GM19328 (cell line): ENCODE data around the gene KCTD15.

Source experiments
- ATAC-seq: cut with Tn5 transposase; IDR thresholded peaks from one replicate; pipeline ENCODE4 v1.9.1; 2021; ENCODE audit warnings: mild to moderate bottlenecking, moderate library complexity; ENCODE audit not compliant: unreplicated experiment

KCTD15 gene

GRCh38 chr19:33795370-33796163 lies 1.1 kb upstream of the KCTD15 start:
- no peak for ATAC-seq

GRCh38 chr19:33797802-33798671 lies 1.4 kb downstream of the KCTD15 start:
- no peak for ATAC-seq

DNA sequence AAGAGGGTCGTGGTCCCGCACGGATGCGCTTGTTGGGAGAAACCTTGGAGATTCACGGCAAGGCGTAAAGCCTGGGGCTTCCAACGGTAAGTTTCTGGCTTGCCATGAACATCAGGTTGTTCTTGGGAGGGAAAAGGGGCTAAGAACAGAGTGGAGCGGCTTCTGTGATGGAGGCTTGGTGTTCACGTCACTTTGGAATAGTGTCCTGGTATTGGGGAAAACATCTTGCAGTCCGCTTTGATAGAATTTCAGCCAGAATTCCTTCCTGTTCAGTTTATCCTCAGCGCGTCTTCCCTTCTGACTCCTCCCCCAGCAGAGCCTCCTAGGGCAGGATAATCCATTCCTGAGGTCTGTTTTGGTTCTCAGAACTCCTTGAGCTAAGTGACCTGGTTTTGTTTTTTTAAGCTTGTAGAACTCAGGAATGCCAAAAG lies 2.0 kb downstream of the KCTD15 start:
- no peak for ATAC-seq

- ATAC-seq, result no peak
Measured at GRCh38 chr19:33799476-33799875, 2.8 kb downstream of the KCTD15 start.

GRCh38 chr19:33800012-33800680 lies 3.5 kb downstream of the KCTD15 start:
- no peak for ATAC-seq

- no peak for ATAC-seq
Measured at GRCh38 chr19:33801411-33801810, 4.7 kb downstream of the KCTD15 start.

- no peak for ATAC-seq
Measured at GRCh38 chr19:33802001-33802400, 5.3 kb downstream of the KCTD15 start.

GRCh38 chr19:33802801-33803200 lies 6.1 kb downstream of the KCTD15 start:
- ATAC-seq, result no peak

GRCh38 chr19:33803383-33803782 lies 6.7 kb downstream of the KCTD15 start:
- ATAC-seq, result no peak

GRCh38 chr19:33804021-33804799 lies 7.5 kb downstream of the KCTD15 start:
- ATAC-seq, result no peak

- no peak for ATAC-seq
Measured at GRCh38 chr19:33805313-33805712, 8.6 kb downstream of the KCTD15 start.

DNA sequence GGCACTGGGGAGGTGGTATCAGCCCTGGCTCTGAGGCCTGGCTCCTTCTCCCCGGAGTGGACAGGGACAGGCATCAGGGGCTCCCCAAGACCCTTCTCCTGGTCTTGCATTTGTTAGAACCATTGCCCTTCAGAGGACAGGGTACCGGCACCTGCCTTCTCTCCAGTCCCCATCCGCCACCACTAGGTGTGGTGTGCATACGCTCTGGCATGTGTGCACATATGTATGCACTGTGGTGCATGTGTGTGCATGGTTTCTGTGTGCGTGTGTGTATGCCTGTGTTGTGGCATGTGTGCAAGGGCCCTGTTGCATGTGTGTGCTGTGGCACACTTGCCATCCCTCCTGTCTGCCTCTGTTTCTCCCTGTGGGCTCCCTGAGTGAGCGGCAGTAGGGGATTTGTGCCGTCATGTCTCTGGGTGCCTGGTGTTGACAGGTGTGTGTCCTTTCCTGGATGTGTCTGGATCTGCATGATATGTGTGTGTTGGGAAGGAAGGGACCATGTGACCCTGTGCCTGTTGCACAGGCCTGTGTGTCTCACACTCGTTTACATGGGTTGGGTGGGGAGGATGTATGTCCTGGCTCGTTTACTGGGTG lies 9.3 kb downstream of the KCTD15 start:
- ATAC-seq, result no peak

DNA sequence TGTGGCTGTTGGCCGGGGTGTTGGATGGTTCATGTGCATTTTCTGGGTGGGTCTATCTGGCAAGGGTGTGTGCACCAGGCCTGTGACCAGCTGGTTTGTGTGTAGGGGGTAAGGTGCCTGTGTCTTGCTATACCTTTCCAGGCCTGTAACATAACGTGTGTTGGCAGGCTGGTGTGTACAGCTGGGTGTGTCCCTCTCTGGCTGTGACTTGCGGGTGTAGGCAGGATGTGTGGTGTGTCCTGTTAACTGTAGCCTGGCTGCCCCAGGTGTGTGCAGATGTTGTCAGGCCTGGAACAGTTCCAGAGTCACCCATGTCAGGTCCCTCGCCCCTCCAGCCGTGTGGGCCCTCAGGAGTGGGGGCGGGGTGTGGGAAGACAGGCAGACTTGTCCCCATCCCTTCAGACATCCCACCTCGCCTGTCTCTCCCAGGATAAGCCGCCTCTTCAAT lies 9.8 kb downstream of the KCTD15 start:
- ATAC-seq, result no peak

GRCh38 chr19:33808399-33808798 lies 11.7 kb downstream of the KCTD15 start:
- ATAC-seq, result no peak

DNA sequence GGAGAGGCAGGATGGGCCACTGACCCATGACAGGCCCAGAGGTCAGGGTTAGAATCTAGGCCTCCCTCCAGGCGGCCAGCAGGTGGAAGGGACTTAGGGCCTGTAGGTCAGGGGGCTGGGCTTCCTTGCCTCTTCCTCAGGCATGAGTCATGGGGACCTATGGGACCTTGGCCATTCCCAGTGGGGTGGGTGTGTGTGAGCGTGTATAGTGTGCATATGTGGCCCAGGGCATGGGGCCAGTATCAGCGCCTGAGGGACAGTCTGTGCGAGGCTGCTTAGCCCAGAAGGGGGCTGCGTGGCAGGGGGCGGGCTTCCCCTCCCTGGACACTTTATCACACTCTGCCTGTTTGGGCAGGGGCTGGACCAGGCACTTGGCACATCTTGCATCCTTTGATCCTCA lies 13.3 kb downstream of the KCTD15 start:
- no peak for ATAC-seq

DNA sequence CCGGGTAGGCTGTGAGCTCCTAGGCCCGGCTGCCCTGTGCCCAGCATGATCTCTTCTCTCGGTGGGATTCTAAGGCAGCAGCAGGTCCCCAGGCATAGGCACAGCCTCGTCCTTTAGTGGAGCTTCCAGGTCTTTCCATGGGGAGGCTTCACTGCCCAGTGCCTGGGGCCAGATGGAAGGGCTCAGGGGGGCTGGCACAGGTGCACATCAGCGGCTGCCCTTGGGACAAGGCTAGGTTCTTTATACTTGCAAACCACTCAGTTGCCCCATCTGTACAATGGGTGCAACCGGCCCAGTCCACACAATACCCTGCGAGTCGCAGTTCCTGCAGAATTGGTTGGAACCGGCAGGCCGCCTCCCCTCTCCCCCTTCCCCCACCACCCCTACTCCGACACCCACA lies 14.2 kb downstream of the KCTD15 start:
- ATAC-seq, result no peak

DNA sequence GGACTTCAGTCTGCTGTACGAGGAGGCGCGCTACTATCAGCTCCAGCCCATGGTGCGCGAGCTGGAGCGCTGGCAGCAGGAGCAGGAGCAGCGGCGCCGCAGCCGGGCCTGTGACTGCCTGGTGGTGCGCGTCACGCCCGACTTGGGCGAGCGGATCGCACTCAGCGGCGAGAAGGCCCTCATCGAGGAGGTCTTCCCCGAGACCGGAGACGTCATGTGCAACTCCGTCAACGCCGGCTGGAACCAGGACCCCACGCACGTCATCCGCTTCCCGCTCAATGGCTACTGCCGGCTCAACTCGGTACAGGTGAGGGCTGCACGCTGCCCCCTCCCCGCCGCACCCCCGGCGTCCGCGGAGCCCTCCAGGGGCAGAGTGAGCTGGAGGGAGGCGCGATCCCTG lies 14.6 kb downstream of the KCTD15 start:
- ATAC-seq, result no peak

GRCh38 chr19:33811736-33812387 lies 15.2 kb downstream of the KCTD15 start:
- no peak for ATAC-seq

DNA sequence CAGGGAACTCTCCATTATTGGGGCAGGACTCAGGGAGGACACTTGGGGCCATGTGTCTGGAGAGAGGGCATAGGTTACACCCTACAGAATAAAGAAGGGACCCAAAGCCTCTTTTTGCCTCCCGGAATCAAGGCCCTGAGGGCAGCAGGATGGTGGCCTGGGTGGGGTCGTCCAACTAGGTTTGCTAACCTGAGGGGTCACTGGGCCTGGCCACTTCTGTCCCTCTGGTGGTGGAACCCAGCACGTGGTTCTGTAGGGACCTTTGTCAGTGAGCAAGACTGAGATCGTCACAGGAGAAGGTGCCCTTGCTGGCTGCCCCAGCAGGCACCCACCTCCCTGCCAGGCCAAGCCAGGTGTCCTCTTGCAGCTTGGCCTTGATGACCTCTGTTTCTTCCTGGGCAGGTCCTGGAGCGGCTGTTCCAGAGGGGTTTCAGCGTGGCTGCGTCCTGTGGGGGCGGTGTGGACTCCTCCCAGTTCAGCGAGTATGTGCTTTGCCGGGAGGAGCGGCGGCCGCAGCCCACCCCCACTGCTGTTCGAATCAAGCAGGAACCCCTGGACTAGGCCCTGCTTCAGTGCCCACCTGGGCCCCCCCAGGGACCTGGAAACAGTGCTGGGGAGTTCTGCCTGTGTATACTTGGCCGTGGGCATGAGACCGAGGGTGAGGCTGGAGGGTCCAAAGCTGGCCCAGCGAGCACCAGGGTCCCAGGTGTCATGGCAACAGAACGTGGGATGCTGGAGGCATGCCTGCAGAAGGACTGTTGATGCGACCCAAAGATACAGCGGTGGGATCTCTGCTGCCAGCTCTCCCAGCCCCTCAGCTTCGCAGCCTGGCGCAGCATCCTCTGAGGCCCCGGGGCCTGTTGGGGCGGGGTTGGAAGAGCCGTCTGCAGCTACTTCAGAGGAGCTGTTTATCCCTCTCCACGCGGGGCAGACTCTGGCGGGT lies 16.0 kb downstream of the KCTD15 start:
- ATAC-seq, result no peak
